IPS-NIHi7 (cell line): Measurements from ENCODE around the gene SLC22A16.
A peak's percentile ranks its signal among the peaks of the same experiment; 100 is the strongest.

Source experiments
- DNase-seq: peaks from one replicate; pipeline ENCODE4 v3.0.0; 2012; ENCODE audit warnings: mixed read lengths; ENCODE audit errors: extremely low spot score

The SLC22A16 gene

GRCh38 chr6:110404607-110405006 is 71.8 kb downstream of the SLC22A16 start:
- no peak for DNase-seq

- no peak for DNase-seq
Observed at GRCh38 chr6:110401585-110402176, 74.7 kb downstream of the SLC22A16 start.

- no peak for DNase-seq
Observed at GRCh38 chr6:110400208-110400607, 76.2 kb downstream of the SLC22A16 start.

- DNase-seq = no peak
Observed at GRCh38 chr6:110399219-110400071, 77.0 kb downstream of the SLC22A16 start.

- no peak for DNase-seq
Observed at GRCh38 chr6:110398778-110399177, 77.6 kb downstream of the SLC22A16 start.

- no peak for DNase-seq
Observed at GRCh38 chr6:110395221-110395620, 81.2 kb downstream of the SLC22A16 start.

GRCh38 chr6:110394409-110394808 is 82.0 kb downstream of the SLC22A16 start:
- DNase-seq = no peak

- peak; percentile 31 for DNase-seq
Observed at GRCh38 chr6:110392727-110393126, 83.7 kb downstream of the SLC22A16 start.

DNA sequence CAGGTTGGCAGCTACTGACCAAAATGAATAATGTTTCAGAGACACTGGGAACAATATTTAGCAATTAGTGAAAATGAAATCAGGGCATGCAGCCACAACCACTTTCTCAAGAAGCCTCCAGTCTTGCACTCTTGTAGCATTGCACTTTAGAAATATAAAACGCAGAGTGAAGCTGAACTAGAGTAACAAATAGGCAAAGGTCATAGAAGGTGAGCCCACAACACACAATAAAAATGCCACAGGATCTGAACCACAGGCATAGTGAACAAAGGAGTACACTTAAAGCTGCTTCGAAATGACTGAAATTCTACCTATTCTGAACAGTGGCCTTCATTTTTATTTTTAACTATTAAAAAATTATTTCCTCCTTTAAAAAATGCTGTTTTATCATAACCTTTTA is 86.0 kb downstream of the SLC22A16 start:
- no peak for DNase-seq

GRCh38 chr6:110389689-110390382 is 86.6 kb downstream of the SLC22A16 start:
- no peak for DNase-seq

DNA sequence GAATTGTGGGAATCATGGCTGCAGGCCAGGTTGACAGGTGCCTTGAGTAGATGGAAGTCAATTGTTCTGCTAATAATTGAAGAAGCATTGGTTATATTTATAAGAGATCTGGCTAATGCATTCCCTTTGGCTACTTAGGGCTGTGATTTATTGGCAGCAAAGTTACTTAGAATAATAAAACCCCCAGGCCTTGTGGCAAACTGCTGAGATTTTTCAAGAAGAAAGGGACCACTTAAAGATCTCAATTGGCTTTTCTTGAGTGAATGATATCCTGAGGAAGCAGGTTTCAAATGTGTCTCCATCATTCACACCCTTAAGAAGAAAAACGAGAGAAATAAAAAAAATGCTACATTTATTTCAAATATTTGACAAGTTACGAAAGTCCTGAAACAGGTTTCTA is 88.4 kb downstream of the SLC22A16 start:
- DNase-seq = no peak

DNA sequence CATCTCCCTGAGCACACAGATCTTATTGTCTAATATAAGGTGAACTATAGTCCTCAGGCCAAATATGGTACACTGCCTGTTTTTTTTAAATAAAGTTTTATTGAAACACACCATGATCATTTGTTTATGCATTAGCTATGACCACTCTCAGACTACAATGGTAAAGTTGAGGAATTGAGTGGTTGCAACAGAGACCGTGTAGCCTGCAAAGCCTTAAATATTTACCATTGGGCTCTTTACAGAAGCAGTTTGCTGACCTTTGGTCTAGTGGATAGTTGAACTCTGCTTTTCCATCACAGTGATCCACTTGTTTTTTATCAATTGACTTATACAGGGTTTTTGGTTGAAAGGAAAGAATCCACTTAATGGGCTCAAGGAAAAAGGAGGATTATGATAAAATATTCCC is 91.0 kb downstream of the SLC22A16 start:
- DNase-seq = no peak

DNA sequence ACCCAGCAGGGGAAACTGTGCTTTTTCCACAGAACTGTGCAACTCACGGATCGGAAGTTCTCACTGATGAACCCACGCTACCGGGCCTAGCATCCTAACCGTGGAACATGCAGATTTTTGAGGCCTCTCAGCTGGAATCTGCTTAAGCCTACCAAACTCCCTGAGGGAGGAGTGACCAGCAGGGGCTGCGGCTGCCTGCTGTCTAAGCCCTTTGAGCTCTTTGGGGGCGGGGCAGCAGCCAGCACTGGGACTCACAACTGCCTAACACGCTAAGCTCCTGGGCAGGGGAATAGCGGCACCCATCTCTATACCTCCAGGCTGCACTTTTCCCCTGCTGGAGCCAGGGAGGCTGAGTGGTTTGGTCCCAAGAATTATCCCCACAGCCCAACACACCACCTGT is 97.9 kb downstream of the SLC22A16 start:
- no peak for DNase-seq
